Caco-2 (cell line): ENCODE measurements around the gene UBE2E1. TPM values are rescaled to one million over a fixed set of nuclear protein-coding genes. Genes with fewer than 3 reads are reported as not detected.

Source experiments
- BruUV-seq: library from RNA; stranded (reverse); fragments of 400-500 nt; replicated peaks from 2 replicates; lab custom pipeline; 2021; lab: Mats Ljungman, UMichigan
- CTCF ChIA-PET: fragments of 300-600 bp; sonication (Branson Sonifier 250); formaldehyde crosslinking; loops from one replicate; lab custom pipeline; 2022; ENCODE audit warnings: antibody characterized with exemption; lab: Charles Lee
- POLR2A ChIA-PET: fragments of 300-600 bp; sonication (Branson Sonifier 250); formaldehyde crosslinking; loops from one replicate; lab custom pipeline; 2022; ENCODE audit warnings: antibody characterized with exemption; lab: Charles Lee
- DNase-seq, 2 experiments: peaks; one replicate each; pipeline versions ENCODE4 v3.0.0 to v3.0.0-alpha.2; 2020 to 2022
- H3K27me3 ChIP-seq: replicated peaks from 2 replicates; pipeline ENCODE4 v1.6.0; 2011; ENCODE audit warnings: low read length; ENCODE audit not compliant: control insufficient read depth, insufficient read depth
- H3K36me3 ChIP-seq: 2 replicates; pipeline ENCODE4 v1.5.1; 2011; ENCODE audit warnings: low read length; ENCODE audit not compliant: control insufficient read depth, insufficient read depth
- H3K4me1 ChIP-seq: fragments of 250-450 bp; sonication (Bioruptor Pico); 2 replicates; pipeline ENCODE4 v1.5.1; 2020; ENCODE audit warnings: mild to moderate bottlenecking
- H3K4me3 ChIP-seq: 2 replicates; pipeline ENCODE4 v1.5.1; 2011; ENCODE audit warnings: low read depth, mild to moderate bottlenecking, control low read depth, low read length
- H3K9me3 ChIP-seq: fragments of 250-450 bp; sonication (Bioruptor Pico); 2 replicates; pipeline ENCODE4 v1.5.1; 2020; ENCODE audit warnings: mild to moderate bottlenecking, moderate library complexity
- H3K27ac Mint-ChIP-seq: one replicate; pipeline ENCODE4 v1.8.0; 2022; ENCODE audit warnings: mixed read lengths; ENCODE audit not compliant: unreplicated experiment
- H3K27me3 Mint-ChIP-seq: one replicate; pipeline ENCODE4 v1.8.0; 2022; ENCODE audit warnings: mixed read lengths; ENCODE audit not compliant: insufficient read depth, unreplicated experiment
- H3K36me3 Mint-ChIP-seq: one replicate; pipeline ENCODE4 v1.8.0; 2022; ENCODE audit warnings: mild to moderate bottlenecking, mixed read lengths; ENCODE audit not compliant: insufficient read depth, unreplicated experiment
- H3K4me1 Mint-ChIP-seq: one replicate; pipeline ENCODE4 v1.8.0; 2022; ENCODE audit warnings: low read depth, mixed read lengths; ENCODE audit not compliant: unreplicated experiment
- H3K4me3 Mint-ChIP-seq: one replicate; pipeline ENCODE4 v1.8.0; 2022; ENCODE audit warnings: mild to moderate bottlenecking, moderate library complexity, mixed read lengths; ENCODE audit not compliant: unreplicated experiment
- H3K9me3 Mint-ChIP-seq: one replicate; pipeline ENCODE4 v1.8.0; 2022; ENCODE audit warnings: mixed read lengths; ENCODE audit not compliant: unreplicated experiment
- intact Hi-C: fragments of 100-400 bp; cut with micrococcal nuclease; formaldehyde crosslinking; loops from one replicate; pipeline ENCODE4 v1.10.0; 2022; ENCODE audit not compliant: unreplicated experiment
- total RNA-seq: library from RNA; stranded (reverse); gene quantifications from 2 replicates; pipeline ENCODE4 v1.2.3, GENCODE V29; 2022
- TF ChIP-seq, protein P1 (sequence below), 2 experiments: fragments of 200-600 bp in 1 of 2; IDR thresholded peaks; 1 replicate in 1 of 2; 2 replicates in 1 of 2; pipeline versions ENCODE4 v1.5.1 to v1.8.0; 2011 to 2022; ENCODE audit warnings: antibody characterized with exemption in 1 of 2, control low read depth in 1 of 2, inconsistent platforms in 1 of 2, low read depth in 1 of 2, low read length in 1 of 2, mild to moderate bottlenecking in 1 of 2, moderate library complexity in 1 of 2; ENCODE audit not compliant: insufficient read depth in 1 of 2, severe bottlenecking in 1 of 2, unreplicated experiment in 1 of 2

The UBE2E1 gene
- total RNA-seq, 1 experiment from 2014 or later = 104 TPM

DNA sequence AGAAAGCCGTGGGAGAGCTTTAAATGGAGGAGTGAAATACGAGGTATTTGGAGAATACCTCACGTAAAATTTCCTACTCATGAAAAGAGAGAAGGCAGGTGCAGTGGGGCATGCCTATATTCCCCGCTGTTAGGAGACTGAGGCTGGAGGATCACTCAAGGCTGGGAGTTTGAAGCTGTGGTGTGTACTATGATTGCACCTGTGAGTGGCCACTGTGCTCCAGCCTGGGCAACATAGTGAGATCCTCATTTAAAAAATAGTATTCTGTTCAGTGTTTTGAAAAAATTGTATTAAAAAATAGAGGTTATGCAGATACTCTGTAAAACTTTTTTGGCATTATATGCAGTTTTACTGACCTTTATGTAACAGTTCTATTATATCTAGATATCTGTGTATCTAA, 20.0 kb downstream of the UBE2E1 start:
- intact Hi-C loops = no loop called here
- Histone ChIP-seq H3K4me3 (no peak overlapping the region), H3K9me3 (no peaks in the 10 kb centered on the region), H3K27me3 (no peaks in the 10 kb centered on the region), H3K4me1 (no peaks in the 10 kb centered on the region), H3K36me3 (no peaks in the 10 kb centered on the region; the same call in 1 of the 2 replicates)
- POLR2A ChIA-PET = no interaction called here
- no peaks in the 10 kb centered on the region for H3K9me3 Mint-ChIP-seq
- peaks cover 6% of the 10 kb centered on the region for H3K4me1 Mint-ChIP-seq
- TF ChIP-seq, protein P1, sequence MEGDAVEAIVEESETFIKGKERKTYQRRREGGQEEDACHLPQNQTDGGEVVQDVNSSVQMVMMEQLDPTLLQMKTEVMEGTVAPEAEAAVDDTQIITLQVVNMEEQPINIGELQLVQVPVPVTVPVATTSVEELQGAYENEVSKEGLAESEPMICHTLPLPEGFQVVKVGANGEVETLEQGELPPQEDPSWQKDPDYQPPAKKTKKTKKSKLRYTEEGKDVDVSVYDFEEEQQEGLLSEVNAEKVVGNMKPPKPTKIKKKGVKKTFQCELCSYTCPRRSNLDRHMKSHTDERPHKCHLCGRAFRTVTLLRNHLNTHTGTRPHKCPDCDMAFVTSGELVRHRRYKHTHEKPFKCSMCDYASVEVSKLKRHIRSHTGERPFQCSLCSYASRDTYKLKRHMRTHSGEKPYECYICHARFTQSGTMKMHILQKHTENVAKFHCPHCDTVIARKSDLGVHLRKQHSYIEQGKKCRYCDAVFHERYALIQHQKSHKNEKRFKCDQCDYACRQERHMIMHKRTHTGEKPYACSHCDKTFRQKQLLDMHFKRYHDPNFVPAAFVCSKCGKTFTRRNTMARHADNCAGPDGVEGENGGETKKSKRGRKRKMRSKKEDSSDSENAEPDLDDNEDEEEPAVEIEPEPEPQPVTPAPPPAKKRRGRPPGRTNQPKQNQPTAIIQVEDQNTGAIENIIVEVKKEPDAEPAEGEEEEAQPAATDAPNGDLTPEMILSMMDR (IDR thresholded peaks at IDR 0.05; ENCODE audit: insufficient read depth in 1 of 2, low read depth in 1 of 2, low read length in 1 of 2, severe bottlenecking in 1 of 2, unreplicated experiment in 1 of 2) = no peak
- H3K36me3 Mint-ChIP-seq = peaks cover 18% of the 10 kb centered on the region
- BruUV-seq = no TSS peak
- CTCF ChIA-PET = no interaction called here
- H3K4me3 Mint-ChIP-seq = no peak overlapping the region
- no peaks in the 10 kb centered on the region for H3K27me3 Mint-ChIP-seq
- DNase-seq = no peak
- no peak overlapping the region for H3K27ac Mint-ChIP-seq

DNA sequence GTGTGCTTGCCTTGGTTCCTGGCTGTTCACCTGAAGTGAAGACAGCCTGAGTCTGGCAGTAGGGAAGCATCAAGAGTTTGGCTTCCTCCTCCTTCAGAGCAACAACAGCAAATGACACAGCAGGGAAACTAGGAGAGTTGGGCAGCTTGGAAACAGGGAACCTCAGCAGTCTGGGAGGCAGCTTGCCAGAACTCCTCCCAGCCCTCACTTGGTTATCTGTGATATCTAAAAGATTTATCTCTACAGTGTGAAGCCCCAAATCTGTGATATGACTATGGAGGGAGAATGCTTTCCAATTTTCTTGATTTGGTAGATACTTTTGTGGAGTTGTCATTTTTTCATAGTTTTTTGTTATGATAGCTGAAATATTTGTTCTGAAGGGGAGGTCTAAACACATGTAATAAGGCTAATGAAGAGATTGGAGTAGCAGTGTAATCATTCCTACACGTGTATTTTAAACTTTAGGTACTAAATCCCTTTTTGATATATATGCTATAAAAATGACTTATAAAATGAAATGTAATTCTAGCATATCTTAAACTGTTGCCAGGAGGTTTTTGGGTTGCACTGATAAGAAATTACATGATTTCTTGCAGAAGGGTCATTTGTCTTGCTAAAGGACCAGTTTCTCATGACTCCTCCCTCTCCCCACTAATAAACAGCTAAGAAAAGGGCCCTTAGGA, 20.8 kb downstream of the UBE2E1 start:
- ChIA-PET POLR2A (no interaction called here), CTCF (no interaction called here)
- H3K27me3 Mint-ChIP-seq = no peaks in the 10 kb centered on the region
- H3K36me3 Mint-ChIP-seq = peaks cover 18% of the 10 kb centered on the region
- H3K9me3 ChIP-seq = no peaks in the 10 kb centered on the region
- intact Hi-C loops = no loop called here
- no peak for DNase-seq
- no TSS peak for BruUV-seq
- no peaks in the 10 kb centered on the region for H3K27me3 ChIP-seq
- TF ChIP-seq, protein P1 (IDR thresholded peaks at IDR 0.05; ENCODE audit: insufficient read depth in 1 of 2, low read depth in 1 of 2, low read length in 1 of 2, severe bottlenecking in 1 of 2, unreplicated experiment in 1 of 2) = no peak
- H3K4me1 Mint-ChIP-seq = no peaks in the 10 kb centered on the region
- H3K4me1 ChIP-seq = no peaks in the 10 kb centered on the region
- H3K4me3 ChIP-seq = no peak overlapping the region
- no peaks in the 10 kb centered on the region for H3K9me3 Mint-ChIP-seq
- H3K27ac Mint-ChIP-seq = no peak overlapping the region
- H3K36me3 ChIP-seq = no peaks in the 10 kb centered on the region; the same call in 1 of the 2 replicates
- H3K4me3 Mint-ChIP-seq = no peak overlapping the region

DNA sequence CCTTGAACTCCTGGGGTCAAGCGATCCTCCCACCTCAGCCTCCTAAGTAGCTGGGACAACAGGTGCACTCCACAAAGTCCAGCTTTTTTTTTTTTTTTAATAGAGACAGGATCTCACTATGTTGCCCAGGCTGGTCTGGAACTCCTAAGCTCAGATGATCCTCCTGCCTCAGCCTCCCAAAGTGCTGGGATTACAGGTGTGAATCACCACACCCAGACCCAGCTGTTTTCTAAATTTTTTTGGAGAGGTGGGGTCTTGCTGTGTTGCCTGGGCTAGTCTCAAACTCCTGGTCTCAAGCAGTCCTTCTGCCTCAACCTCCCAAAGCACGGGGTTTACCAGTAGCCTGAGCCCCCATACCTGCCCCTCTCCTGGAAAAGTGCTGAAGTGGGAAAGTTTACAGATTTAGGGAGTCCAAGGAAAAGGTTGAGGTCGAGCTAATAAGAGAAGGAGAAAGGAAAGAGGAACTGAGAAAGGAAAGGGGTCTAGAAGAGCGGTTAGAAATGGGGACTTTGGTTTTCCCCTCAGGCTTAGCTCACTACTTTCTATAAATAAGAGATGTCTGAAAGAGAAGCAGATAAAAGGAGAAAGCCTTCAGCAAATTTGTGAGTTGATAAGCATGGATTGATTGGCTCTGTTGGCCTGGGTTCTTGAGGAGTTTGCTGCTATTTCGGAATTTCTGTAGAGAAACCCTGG, 23.6 kb downstream of the UBE2E1 start:
- CTCF ChIA-PET = interaction anchor here (0.6 kb wide), 1 partner anchor 37 kb away, joined by 4 read pairs; no protein-coding TSS in a partner anchor

More for the DNA sequence above, 23.6 kb downstream of the UBE2E1 start:
- no peak for DNase-seq
- Mint-ChIP-seq H3K4me3 (no peak overlapping the region), H3K9me3 (no peaks in the 10 kb centered on the region), H3K4me1 (no peaks in the 10 kb centered on the region), H3K36me3 (peaks cover 23% of the 10 kb centered on the region), H3K27ac (peak overlapping the region; percentile 40), H3K27me3 (no peaks in the 10 kb centered on the region)
- Histone ChIP-seq H3K36me3 (no peaks in the 10 kb centered on the region; the same call in 1 of the 2 replicates), H3K4me1 (no peaks in the 10 kb centered on the region), H3K27me3 (no peaks in the 10 kb centered on the region), H3K9me3 (no peaks in the 10 kb centered on the region), H3K4me3 (no peak overlapping the region)
- POLR2A ChIA-PET = no interaction called here
- BruUV-seq = no TSS peak
- intact Hi-C loops = no loop called here
- TF ChIP-seq, protein P1 (IDR thresholded peaks at IDR 0.05; ENCODE audit: insufficient read depth in 1 of 2, low read depth in 1 of 2, low read length in 1 of 2, severe bottlenecking in 1 of 2, unreplicated experiment in 1 of 2) = no peak
